GM21717 (cell line): ENCODE measurements around the gene RIC8A.
"Not testable (repeated sequence)": the region's sequence is repeated elsewhere in the genome, so short reads cannot be mapped to it uniquely, and the experiment has no call there.

Source experiments
- ATAC-seq: cut with Tn5 transposase; IDR thresholded peaks from one replicate; pipeline ENCODE4 v1.9.1; 2021; ENCODE audit warnings: mild to moderate bottlenecking, moderate library complexity; ENCODE audit not compliant: unreplicated experiment

The RIC8A gene

DNA sequence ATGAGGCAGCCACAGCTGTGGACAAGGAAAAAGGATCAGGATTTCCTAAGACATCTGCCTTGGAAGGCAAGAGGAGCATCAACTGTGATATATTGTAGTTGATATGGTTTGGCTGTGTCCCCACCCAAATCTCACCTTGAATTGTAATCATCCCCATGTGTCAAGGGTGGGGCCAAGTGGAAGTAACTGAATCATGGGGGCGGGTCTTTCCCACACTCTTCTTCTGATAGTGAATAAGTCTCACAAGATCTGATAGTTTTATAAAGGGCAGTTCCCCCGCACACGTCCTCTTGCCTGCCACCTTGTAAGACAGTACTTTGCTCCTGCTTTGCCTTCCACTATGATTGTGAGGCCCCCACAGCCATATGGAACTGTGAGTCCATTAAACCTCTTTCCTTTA lies 10.2 kb downstream of the RIC8A start:
- no peak for ATAC-seq

DNA sequence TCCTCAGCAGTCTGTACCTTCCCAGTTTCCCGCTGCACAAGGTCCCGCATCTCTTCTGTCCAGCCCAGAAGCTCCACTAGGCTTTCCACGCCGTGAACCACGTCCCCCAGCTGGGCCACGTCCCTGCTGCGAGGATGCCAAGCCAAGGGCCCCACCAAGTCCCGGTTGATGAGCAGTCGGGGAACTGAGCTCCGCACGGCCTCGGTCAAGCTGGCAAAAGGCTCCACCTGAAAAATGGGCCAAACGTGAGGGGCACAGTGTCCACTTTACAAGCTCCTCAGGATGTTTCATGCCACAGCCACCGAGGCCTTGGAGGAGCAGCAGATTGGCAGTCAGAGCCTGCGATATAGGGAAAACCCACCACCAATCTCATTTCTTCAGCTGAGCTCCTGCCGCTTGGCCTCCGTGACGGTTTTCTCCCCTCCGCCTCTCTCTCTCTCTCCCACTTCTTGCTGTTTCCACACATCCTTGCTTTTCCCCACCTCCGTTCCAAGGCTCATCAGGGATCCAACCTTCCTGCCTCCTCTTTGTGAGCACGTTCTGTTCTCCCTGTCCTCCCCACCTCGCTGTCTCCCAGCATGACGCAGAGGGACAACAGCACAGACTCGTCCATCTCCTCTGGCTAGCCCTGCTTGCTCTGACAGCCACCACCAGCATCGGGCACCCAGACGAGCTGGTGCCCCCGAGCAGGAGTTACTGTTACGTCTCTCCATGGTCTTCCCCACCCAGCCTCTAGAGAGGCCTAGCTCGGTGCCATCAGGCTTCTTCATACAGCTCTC lies 11.5 kb downstream of the RIC8A start:
- no peak for ATAC-seq

DNA sequence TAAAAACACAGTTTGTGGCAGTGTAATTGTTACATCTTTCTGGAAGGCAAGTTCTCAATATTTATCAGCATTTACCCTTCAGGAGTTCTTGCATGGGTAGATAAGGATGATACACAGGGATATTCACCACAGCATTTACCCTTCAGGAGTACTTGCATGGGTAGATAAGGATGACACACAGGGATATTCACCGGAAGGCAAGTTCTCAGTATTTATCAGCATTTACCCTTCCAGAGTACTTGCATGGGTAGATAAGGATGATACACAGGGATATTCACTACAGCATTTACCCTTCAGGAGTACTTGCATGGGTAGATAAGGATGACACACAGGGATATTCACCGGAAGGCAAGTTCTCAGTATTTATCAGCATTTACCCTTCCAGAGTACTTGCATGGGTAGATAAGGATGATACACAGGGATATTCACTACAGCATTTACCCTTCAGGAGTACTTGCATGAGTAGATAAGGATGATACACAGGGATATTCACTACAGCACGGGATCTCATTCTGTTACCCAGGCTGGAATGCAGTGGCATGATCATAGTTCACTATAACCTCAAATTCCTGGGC lies 13.2 kb downstream of the RIC8A start:
- ATAC-seq, result not testable (repeated sequence)

DNA sequence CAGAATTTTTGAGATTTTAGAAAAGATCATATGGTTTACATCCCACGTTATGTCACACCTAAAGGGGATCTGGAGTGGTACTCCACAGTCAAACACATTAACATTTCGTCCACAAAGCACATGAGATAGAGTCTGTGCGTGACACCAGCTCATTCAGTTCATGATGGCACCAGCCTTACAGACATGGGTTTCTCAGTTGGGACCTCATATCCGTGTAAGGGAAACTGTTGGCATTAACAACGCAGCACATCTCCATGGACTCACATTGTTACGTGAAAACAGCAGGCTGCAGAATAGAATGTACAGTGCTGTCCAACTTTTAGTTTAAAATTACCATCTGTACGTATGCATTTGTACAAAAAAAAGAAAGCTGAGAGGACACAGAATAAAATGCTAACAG lies 14.0 kb downstream of the RIC8A start:
- no peak for ATAC-seq

DNA sequence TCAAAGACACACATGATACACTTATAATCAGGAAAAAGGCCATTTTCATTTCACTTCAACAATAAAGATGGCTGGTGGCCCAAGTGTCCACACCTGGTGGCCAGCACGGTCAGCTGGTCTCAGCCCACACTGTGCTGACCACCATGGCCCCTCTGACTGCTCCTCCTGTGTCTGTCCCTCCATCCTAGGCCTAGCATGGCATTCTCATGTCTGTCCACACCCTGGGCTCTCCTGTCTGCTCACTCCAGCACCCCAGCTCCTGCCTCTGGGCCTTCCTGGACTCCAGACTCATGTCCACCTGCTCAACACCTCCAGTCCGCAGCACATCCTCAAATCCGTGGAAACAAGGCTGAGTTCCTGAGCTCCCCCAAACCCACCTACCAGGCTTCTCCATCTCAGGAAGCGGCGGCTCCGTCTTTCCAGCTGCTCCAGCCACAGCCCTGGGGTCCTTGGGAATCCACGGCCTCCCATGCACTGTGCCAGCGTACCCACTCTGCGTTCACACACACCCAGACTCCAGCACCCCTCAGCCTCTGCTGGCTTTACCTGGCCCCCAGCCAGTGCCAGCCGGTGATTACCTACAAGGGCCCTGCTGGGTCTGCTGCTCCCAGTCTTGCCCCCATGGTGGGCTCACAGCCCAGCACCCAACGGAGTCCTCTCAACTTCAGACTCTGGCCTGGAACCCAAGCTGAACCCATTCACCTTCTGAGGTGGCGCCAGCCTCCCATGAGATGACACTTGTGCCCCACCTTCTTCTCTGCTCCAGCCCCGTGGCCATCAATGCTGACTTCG lies 14.7 kb downstream of the RIC8A start:
- ATAC-seq, result no peak

DNA sequence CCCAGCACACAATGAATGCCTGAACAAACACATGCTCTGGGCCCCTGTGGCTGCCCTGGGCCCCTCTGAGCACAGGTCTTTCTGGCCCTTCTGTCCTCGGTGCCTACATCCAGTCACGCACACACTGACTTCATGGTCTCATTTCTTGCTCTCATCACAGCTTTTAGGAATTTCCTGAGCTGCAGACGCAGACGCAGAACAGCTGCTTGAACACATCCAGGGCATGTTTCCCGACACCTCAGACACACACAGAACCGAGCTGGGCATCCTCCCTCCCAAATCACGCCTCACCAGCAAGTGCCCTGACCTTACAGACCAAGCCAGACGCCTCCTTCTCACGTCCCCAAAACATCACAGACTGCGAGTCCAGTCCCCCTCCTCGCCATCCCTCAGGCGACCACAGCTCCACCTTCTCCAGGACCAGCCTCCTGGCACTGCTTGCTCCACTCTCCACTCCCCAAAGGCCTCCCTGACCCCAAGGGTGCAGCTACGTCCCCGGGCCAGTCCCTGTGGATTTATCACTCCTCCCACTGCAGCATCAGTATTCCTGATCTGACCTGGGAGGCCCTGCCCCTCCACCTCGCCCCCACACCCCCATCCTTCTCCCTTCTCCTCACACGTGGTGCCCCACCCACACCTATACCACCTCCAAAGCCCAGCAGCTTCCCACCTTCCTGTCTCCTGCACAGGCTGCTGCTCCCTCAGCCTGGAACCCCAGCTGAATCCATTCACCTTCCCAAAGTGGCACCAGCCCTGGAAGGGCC lies 15.7 kb downstream of the RIC8A start:
- no peak for ATAC-seq

DNA sequence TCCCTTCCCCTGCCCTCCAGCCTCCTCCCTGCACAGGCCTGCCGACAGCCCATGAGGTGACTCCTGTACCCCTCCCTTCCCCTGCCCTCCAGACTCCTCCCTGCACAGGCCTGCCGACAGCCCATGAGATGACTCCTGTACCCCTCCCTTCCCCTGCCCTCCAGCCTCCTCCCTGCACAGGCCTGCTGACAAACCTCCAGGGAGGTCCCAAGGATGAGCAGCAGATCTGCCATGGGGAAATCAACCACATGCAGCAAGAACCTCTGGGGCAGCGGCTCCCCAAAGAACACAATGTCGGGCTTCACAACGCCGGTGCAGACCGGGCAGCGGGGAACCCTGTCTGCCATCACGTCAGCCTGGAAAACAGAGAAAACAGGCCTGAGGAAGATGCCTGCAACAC lies 16.4 kb downstream of the RIC8A start:
- ATAC-seq, result no peak

DNA sequence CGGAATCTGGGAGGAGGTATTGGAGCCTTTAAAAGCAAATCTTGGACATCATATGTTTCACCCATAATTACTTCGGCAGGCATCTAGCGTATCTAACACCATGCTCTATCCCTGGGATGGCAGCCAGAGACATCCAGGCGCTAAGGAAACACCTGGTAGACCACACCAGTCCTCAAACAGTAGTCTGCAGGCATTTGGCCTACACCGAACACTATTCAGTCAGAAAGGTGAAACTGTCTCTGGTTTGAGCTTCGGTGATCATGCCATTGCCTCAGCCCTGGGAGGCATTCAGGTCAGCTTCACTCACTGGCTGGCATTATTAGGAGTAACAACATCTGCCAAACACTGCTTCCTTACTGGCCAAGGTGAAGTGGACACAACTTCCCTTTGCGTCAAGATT lies 16.9 kb downstream of the RIC8A start:
- no peak for ATAC-seq

DNA sequence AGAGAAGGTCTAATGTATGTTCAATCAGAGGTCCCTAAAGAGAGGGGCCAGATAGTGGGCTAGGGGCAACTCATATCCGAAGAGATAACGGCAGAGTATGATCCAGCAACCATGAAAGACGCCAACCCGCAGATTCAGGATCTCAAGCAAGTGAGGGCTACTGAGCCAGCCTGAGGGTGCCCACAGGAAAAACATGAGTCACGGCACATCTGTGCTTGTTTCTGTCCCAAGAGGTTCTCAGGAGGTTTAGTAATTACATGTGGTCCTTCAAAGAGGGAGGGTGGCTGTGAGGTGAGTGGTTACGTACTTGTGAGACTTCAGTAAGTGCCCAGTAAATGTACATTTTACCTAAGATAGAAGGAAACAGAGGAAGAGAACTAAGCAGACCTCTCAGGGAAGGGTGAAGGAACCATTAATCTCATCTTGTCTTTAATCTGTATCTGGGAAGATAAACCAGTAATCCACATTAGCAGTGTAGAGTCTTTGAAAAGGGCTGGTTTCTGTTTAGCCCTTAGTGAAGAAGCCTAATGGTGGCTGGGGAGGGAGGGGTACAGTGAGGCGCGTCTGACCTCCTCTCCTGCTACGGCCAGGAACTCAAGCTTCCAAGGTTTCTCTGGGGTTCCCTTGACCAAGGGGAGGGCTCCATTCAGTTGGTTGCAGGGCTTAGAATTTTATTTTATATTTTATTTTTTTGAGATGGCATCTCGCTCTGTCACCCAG lies 18.4 kb downstream of the RIC8A start:
- no peak for ATAC-seq

DNA sequence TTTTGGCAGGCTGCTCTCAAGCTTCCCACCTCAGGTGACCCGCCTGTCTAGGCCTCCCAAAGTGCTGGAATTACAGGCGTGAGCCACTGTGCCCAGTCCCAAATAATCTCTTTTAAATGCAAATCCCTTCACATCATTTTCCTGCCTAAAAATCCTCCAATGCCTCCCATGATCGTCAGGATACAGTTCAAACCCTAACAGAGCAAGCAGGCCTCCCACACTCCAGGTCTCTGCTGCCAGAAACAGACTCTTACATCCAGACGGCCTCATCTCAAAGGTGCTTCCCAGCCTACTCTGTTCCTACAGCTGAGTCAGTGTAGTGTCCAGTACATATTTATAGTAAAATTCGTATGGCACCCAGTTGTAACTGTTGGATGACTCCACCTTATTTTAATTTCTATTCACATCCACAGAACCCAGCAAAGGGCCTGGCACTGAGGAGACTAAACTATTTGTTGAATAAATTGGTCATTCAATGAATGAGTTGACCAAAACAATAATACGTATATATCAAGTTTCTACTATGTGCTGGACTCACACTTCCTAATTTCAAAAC lies 20.4 kb downstream of the RIC8A start:
- no peak for ATAC-seq

DNA sequence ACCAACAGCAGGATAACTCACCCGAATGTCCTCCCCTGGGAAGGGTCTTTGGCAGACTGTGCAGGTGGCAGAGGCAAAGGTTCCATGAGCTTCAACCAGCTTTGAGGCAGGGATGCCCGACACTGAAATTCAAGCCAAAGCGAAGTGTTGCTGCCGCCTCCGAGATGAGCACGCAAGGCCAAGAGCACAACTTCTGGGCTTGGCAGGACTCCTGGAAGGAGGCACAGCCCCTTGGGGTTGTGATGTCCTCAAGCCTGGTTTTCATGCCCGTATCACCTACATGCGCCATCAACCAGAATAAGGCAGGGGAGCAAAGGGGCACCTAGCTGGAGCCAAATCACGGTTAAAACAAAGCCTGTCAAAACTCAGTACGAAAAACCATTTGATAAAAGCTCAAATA lies 22.9 kb downstream of the RIC8A start:
- ATAC-seq, result no peak

DNA sequence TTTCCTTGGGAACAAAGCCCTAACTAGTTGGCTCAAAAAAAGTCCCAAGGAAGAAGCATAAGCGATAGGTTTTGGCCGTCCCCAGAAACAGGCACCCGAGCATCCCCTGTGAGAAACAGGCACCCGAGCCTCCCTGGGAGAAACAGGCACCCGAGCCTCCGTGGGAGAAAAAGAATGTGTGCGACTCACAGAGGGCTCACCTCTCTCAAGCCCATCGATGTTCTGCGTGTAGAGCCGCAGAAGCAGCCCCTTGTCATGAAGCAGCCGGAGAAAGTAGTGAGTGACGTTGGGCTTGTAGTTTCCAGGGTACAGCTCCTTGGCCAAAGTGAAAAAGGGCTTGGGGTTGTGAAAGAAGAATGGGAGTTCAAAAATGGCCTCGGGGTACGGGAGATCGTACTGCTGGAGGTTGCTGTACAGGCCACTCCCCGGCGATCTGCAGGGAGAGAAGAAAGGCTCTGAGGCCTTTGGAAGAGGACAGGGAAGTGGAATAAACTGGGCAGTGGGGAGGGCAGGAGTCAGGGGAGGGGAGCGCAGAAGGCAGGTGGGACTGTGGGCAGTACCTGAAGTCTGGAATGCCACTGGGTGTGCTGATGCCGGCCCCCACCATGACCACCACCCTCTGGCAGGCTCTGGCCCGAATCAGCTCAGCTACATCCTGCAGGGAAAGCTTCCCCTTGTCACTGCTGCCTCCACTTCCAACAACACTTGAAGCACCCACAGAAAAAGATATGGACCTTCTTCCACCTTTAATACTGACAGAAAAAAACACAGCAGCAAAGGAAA lies 25.5 kb downstream of the RIC8A start:
- ATAC-seq, result no peak

DNA sequence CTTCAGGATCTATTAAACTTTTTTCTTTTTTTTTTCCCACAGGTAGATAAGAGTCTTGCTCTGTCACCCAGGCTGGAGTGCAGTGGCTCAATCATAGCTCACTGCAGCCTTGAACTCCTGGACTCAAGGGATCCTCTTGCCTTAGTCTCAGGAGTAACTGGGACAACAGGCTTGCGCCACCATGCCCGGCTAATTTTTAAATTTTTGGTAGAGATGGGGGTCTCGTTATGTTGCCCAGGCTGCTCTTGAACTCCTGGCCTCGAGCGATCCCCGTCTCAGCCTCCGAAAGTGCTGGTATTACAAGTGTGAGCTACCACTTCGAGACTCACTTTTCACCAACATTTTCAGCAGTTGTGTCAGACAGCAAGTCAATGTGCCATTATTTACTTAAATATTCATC lies 27.7 kb downstream of the RIC8A start:
- ATAC-seq, result no peak

DNA sequence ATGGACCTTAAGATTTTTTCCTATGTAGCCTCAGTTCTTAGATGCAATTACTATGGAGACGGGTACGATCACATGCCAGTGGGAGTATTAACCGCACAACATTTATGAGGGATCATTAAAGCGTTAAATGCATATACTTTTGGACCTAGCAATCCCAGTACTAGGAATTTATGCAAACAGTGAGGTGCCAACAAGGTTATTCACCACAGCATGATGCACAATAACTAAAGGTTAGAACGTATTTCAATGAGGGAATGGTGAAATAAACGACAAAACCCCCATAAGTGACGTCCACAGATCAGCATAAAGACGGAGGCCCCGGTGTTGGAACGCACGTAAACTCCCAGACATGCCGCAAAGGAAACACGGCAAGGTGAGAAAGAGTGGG lies 28.1 kb downstream of the RIC8A start:
- ATAC-seq, result no peak

DNA sequence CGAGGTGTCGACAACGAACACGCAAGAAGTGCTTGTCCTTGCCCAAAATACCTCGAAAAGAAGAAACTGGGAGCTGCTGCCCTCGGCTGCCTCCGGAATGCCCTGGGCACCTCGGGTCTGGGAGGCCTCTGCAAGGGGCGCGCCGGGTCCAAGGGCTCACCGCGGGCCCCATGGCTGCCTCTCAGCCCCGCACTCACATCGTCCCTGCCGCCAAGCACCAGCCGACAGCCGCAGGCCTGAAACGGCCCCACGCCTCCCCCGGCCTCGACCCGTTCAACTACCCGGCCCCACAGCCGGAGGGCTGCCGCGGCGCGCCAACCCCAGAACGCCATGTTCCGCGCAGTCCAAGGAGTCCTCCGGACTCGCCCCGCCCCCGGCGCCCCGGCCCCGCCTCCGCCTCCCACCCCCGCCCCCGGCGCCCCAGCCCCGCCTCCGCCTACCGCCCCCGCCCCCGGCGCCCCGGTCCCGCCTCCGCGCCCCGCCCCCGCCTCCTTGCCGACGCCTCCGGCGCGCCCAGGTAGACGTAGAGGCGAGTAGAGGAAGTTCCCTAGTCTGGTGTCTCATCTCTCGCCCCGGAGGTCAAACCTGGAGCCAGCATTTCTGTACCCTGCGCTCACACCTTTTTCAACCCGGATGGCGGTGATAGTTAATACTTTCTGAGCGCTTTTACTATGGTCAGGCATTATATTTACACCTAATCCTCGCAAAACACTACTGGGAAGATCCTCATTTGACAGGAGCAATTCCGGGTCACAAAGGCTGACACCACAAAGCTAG lies 28.7 kb downstream of the RIC8A start, which contains the start of gene SIRT3:
Gene SIRT3 (minus strand): TSS at position 346 of the 777 bp plus-strand sequence. CDS start 14 bp downstream, at position 332.
- peak; percentile 66 for ATAC-seq

DNA sequence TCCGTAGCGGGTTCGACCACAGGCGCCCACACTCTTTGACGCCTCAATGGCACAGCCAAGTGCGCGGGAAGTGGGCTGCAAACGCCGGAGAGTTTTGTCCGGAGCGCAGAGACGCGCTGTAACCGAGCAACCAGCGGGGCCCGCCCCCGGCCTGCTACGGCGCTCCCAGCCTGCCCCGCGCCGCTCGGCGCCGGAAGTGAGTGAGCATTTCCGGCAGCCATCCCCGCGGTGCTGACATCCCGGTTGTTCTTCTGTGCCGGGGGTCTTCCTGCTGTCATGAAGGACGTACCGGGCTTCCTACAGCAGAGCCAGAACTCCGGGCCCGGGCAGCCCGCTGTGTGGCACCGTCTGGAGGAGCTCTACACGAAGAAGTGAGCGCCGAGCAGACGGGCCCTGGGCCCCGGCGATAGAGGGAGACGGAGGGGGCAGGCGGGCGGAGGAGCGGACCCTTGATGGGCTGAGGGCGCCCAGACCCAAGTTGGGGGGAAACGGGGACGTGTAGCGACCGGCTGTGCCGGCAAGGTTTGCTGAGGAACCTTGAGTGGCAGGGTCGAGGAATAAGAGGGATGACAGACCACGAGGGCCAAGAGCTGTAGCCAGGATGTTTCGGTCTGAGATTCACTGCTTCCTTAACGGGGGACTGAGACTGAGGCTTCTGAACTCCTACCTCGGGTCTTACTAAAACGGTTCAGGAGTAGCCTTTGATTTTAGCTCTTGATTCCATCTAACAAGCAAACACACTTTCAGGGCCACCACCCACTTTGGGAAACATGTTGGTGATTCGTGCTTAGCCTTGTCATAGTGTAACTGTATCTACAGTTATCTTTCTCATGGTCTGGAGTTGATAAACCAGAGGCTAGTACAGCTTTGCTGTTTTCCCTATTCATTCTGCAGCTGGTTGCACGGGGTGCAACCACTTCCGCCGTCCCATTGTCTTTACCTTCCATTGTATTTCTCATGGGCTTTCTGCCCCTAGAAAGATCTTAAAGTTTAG lies 29.6 kb downstream of the RIC8A start, which contains the start of gene PSMD13:
Gene PSMD13 (plus strand): TSS at position 203 of the 994 bp plus-strand sequence. CDS start 74 bp downstream, at position 277.
- peak; percentile 78 for ATAC-seq

DNA sequence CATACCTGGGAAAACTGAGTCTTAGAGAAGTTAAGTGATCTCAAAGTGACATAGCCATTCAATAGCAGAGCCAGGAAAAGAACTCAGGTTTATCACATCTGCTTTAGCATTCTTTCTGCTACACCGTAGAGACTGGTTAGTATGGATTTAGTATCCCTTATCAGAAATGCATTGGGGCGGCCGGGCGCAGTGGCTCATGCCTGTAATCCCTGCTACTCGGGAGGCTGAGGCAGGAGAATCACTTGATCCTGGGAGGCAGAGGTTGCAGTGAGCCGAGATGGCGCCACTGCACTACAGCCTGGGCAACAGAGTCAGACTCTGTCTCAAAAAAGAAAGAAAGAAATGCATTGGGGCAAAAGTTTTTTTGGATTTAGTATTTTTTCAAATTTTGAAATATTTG lies 30.8 kb downstream of the RIC8A start:
- ATAC-seq, result not testable (repeated sequence)
